HepG2 (cell line): ENCODE results near the gene CORT. TPM values are rescaled to one million over a fixed set of nuclear protein-coding genes. Genes with fewer than 3 reads are reported as not detected.
A peak's percentile ranks its signal among the peaks of the same experiment; 100 is the strongest.

Experiments used
- ATAD3A ChIP-seq: sonication (generic); formaldehyde crosslinking; IDR thresholded peaks from 2 replicates; pipeline ENCODE4 v1.4.0; 2020; ENCODE audit warnings: missing genetic modification reagents
- BCL6 ChIP-seq: IDR thresholded peaks from 2 replicates; pipeline ENCODE4 v1.6.1; 2016; ENCODE audit warnings: missing genetic modification reagents, missing compliant biosample characterization
- CCDC6 ChIP-seq: sonication (generic); formaldehyde crosslinking; IDR thresholded peaks from 2 replicates; pipeline ENCODE4 v1.8.1; 2022; ENCODE audit warnings: mild to moderate bottlenecking, missing genetic modification reagents, moderate library complexity
- CENPBD1 ChIP-seq: sonication (generic); formaldehyde crosslinking; IDR thresholded peaks from 2 replicates; pipeline ENCODE4 v1.8.0; 2022; ENCODE audit warnings: missing genetic modification reagents, low read depth, mild to moderate bottlenecking, borderline replicate concordance
- FOXP1 ChIP-seq, 2 experiments: fragments of 450-650 bp in 1 of 2; IDR thresholded peaks; 2 replicates each; pipeline ENCODE4 v1.6.1; 2017 to 2018; ENCODE audit warnings: antibody characterized with exemption in 1 of 2
- GLI4 ChIP-seq: sonication (generic); formaldehyde crosslinking; IDR thresholded peaks from 2 replicates; pipeline ENCODE4 v1.5.1; 2020; ENCODE audit warnings: missing genetic modification reagents, mild to moderate bottlenecking, moderate library complexity, borderline replicate concordance
- HMG20B ChIP-seq: conservative IDR thresholded peaks from 2 replicates; pipeline ENCODE4 v1.6.1; 2016; ENCODE audit warnings: missing genetic modification reagents, missing compliant biosample characterization
- HNRNPH1 ChIP-seq: fragments of 200-400 bp; formaldehyde crosslinking; optimal IDR thresholded peaks from 2 replicates; pipeline ENCODE3; 2017; ENCODE audit warnings: mild to moderate bottlenecking, low read depth, low read length
- KLF12 ChIP-seq: sonication (generic); formaldehyde crosslinking; IDR thresholded peaks from 2 replicates; pipeline ENCODE4 v1.4.0; 2020; ENCODE audit warnings: missing genetic modification reagents, borderline replicate concordance
- MED1 ChIP-seq: sonication (generic); formaldehyde crosslinking; IDR thresholded peaks from 2 replicates; pipeline ENCODE4 v1.4.0; 2020; ENCODE audit warnings: missing genetic modification reagents
- MLLT10 ChIP-seq: sonication (generic); formaldehyde crosslinking; IDR thresholded peaks from 2 replicates; pipeline ENCODE4 v1.4.0; 2020; ENCODE audit warnings: missing genetic modification reagents
- NR2C2 ChIP-seq: sonication (generic); formaldehyde crosslinking; IDR thresholded peaks from 2 replicates; pipeline ENCODE4 v1.4.0; 2020; ENCODE audit warnings: missing genetic modification reagents, mild to moderate bottlenecking, moderate library complexity, borderline replicate concordance
- RNF219 ChIP-seq: sonication (generic); formaldehyde crosslinking; IDR thresholded peaks from 2 replicates; pipeline ENCODE4 v1.5.0; 2020; ENCODE audit warnings: mild to moderate bottlenecking, missing genetic modification reagents
- THAP7 ChIP-seq: sonication (generic); formaldehyde crosslinking; IDR thresholded peaks from 2 replicates; pipeline ENCODE4 v1.8.1; 2023; ENCODE audit warnings: mild to moderate bottlenecking, missing genetic modification reagents
- ZBTB20 ChIP-seq: sonication (generic); formaldehyde crosslinking; IDR thresholded peaks from 2 replicates; pipeline ENCODE4 v1.8.1; 2023; ENCODE audit warnings: missing genetic modification reagents, low read depth, mild to moderate bottlenecking, borderline replicate concordance
- ZBTB42 ChIP-seq: sonication (generic); formaldehyde crosslinking; IDR thresholded peaks from 2 replicates; pipeline ENCODE4 v1.5.0; 2020; ENCODE audit warnings: mild to moderate bottlenecking, missing genetic modification reagents
- ZFP36 ChIP-seq: fragments of 150-350 bp; IDR thresholded peaks from 2 replicates; pipeline ENCODE4 v1.6.1; 2018; ENCODE audit warnings: borderline replicate concordance, low read length, low read depth; ENCODE audit not compliant: partially characterized antibody
- ZNF251 ChIP-seq: sonication (generic); formaldehyde crosslinking; IDR thresholded peaks from 2 replicates; pipeline ENCODE4 v1.9.0; 2021; ENCODE audit warnings: mild to moderate bottlenecking, missing genetic modification reagents
- ZNF326 ChIP-seq: sonication (generic); formaldehyde crosslinking; IDR thresholded peaks from 2 replicates; pipeline ENCODE4 v1.4.0; 2020; ENCODE audit warnings: missing genetic modification reagents, borderline replicate concordance
- ZNF577 ChIP-seq: sonication (generic); formaldehyde crosslinking; IDR thresholded peaks from 2 replicates; pipeline ENCODE4 v1.4.0; 2020; ENCODE audit warnings: mild to moderate bottlenecking, low read depth, missing genetic modification reagents, borderline replicate concordance
- ZNF710 ChIP-seq: sonication (generic); formaldehyde crosslinking; IDR thresholded peaks from 2 replicates; pipeline ENCODE4 v1.5.0; 2020; ENCODE audit warnings: mild to moderate bottlenecking, missing genetic modification reagents, borderline replicate concordance
- ZSCAN31 ChIP-seq: sonication (generic); formaldehyde crosslinking; IDR thresholded peaks from 2 replicates; pipeline ENCODE4 v1.5.0; 2020; ENCODE audit warnings: low read depth, mild to moderate bottlenecking, missing genetic modification reagents
- polyA plus RNA-seq, 8 experiments: library from polyadenylated mRNA; depleted of rRNA in 3 of 8; stranded (reverse) in 7 of 8; unstranded in 1 of 8; fragments of >200 nt; fragmentation: Illumina TruSeq in 4 of 8; extraction: Trizol in 4 of 8; gene quantifications; 2 replicates each; pipeline versions ENCODE4 v1.2.1 to v1.2.3, GENCODE V29; 2011 to 2016; ENCODE audit warnings: low read depth in 4 of 8, missing spikeins in 1 of 8, mixed read lengths in 1 of 8; ENCODE audit not compliant: insufficient read depth in 1 of 8
- total RNA-seq, 5 experiments: library from RNA; depleted of rRNA; stranded (reverse); fragments of >200 nt; fragmentation: Illumina TruSeq; extraction: Trizol; gene quantifications; 2 replicates each; pipeline ENCODE4 v1.2.3, GENCODE V29; 2016; ENCODE audit warnings: low read depth in 1 of 5

Gene CORT
- total and polyA plus RNA-seq, 2 of the 13 experiments (the other 11 are each of a cell fraction or from before 2014, with no cell fraction given) = 0.11 to 0.62 TPM

GRCh38 chr1:10472220-10473144 is 22.7 kb downstream of the CORT start, which contains the start of gene DFFA (continued):
- peak; percentile 96 for TF ChIP-seq NR2C2 (CRISPR knock-in tag)
- no peak for TF ChIP-seq RNF219 (CRISPR knock-in tag)
- no peak for TF ChIP-seq HMG20B (CRISPR knock-in tag)
- no peak for TF ChIP-seq ZBTB42 (CRISPR knock-in tag)
- no peak for TF ChIP-seq ZNF326 (CRISPR knock-in tag)
- no peak for TF ChIP-seq ZNF577 (CRISPR knock-in tag)
- TF ChIP-seq CENPBD1 (CRISPR knock-in tag) = peak; percentile 66
- TF ChIP-seq HNRNPH1 = no peak
- TF ChIP-seq MLLT10 (CRISPR knock-in tag) = no peak
- peak; percentile 60 for TF ChIP-seq MED1 (CRISPR knock-in tag)
- TF ChIP-seq FOXP1 (IDR thresholded peaks at IDR 0.05) = no peak
- no peak for TF ChIP-seq FOXP1 (CRISPR knock-in tag; IDR thresholded peaks at IDR 0.05)
- TF ChIP-seq ZNF710 = peak; percentile 51; the same call in 1 of the 2 replicates
- TF ChIP-seq ZSCAN31 (CRISPR knock-in tag) = no peak
- TF ChIP-seq GLI4 = no peak
- TF ChIP-seq THAP7 (CRISPR knock-in tag) = no peak
- TF ChIP-seq ZFP36 = no peak
- TF ChIP-seq ATAD3A (CRISPR knock-in tag) = no peak
- no peak for TF ChIP-seq KLF12 (CRISPR knock-in tag)
- no peak for TF ChIP-seq CCDC6
- no peak for TF ChIP-seq ZBTB20 (CRISPR knock-in tag)
- TF ChIP-seq ZNF251 (CRISPR knock-in tag) = no peak
- peak; percentile 67 for TF ChIP-seq BCL6
